Loucy (cell line): ENCODE results near the gene MRPS16.

Experiments used
- EZH2phosphoT487 ChIP-seq: fragments of 200-600 bp; IDR thresholded peaks from 2 replicates; pipeline ENCODE4 v1.6.1; 2018; ENCODE audit warnings: antibody characterized with exemption, mild to moderate bottlenecking, moderate library complexity, borderline replicate concordance
- TF ChIP-seq, protein P1 (sequence below): fragments of 200-600 bp; sonication (generic); conservative IDR thresholded peaks from 2 replicates; pipeline ENCODE4 v1.5.1; 2014; ENCODE audit warnings: mild to moderate bottlenecking, antibody characterized with exemption, low read length

DNA sequence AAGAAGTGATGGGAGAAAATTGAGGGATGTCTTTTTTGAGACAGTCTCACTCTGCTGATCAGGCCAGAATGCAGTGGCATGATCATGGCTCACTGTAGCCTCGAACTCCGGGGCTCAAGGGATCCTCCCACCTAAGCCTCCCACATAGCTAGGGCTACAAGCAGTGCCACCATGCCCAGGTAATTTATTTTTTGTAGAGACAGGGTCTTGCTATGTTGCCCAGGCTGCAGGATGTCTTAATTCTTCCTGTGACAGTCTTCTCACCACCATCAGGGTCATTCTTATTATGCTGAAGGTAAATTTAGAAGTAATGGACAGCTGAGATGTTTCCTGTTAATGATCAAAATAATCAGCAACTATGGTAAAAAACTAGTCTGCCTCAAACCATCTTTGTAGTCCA lies 12.5 kb downstream of the MRPS16 start:
- TF ChIP-seq, protein P1, sequence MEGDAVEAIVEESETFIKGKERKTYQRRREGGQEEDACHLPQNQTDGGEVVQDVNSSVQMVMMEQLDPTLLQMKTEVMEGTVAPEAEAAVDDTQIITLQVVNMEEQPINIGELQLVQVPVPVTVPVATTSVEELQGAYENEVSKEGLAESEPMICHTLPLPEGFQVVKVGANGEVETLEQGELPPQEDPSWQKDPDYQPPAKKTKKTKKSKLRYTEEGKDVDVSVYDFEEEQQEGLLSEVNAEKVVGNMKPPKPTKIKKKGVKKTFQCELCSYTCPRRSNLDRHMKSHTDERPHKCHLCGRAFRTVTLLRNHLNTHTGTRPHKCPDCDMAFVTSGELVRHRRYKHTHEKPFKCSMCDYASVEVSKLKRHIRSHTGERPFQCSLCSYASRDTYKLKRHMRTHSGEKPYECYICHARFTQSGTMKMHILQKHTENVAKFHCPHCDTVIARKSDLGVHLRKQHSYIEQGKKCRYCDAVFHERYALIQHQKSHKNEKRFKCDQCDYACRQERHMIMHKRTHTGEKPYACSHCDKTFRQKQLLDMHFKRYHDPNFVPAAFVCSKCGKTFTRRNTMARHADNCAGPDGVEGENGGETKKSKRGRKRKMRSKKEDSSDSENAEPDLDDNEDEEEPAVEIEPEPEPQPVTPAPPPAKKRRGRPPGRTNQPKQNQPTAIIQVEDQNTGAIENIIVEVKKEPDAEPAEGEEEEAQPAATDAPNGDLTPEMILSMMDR: no peak
- TF ChIP-seq EZH2phosphoT487: no peak
